ENCODE measurements around the gene B3GNT8.

The B3GNT8 gene

DNA sequence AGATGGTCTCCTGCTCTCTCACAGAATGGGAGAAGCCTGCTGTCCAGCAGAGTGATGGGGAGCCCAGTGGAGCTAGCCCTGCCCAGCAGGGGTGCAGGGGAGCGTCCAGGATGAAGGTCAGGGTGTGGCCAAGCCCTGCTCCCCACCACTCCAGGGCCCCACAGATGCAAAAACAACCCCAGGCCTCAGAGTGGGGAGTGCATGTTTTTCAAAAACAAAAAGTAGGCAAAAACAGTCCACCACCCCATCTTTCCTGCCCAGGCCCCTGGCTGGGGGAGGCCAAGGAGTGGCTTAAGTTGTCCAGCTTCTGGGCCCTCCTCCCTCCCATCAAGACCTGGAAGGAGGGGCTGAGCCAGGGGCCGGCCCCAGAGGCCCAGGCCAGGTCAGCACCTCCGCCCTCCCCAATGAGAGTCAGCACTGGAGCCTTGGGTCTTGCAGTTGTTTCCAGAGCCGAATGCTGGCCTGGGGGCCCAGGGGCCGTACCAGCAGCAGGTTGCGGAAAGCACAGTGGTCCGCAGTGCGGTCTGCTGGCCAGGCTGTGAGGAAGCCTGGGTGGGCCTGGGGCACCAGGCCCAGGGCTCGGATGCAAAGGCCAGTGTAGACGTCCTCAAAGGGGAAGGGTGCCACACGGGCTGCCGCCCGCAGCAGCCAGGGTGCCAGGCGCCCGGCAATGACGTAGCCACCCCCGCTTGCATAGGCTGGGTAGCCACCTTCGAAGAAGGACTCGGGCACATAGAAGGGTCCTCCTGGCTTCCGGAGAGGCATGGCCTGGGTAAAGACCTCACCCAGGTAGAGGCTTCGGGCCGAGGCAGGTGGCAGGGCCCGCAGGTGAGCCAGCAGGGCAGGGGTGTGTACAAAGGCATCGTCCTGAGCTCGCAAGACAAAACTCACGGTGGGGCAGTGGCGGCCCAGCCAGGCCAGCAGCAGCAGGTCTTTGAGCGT, 1.7 kb downstream of the B3GNT8 start:
- no peak for DNase-seq (ENCODE audit: low read depth, low spot score)
- POLR2A ChIA-PET = no interaction called here
- TF ChIP-seq CTCF (IDR thresholded peaks at IDR 0.05; ENCODE audit: insufficient read depth, low read length, missing control alignments) = no peak
- CTCF ChIA-PET = interaction anchor here (0.8 to 1.1 kb wide), 2 partner anchors 24 to 146 kb away, joined by 3 read pairs; no protein-coding TSS in a partner anchor
- no peak overlapping the region for H3K4me3 ChIP-seq (ENCODE audit: low read depth, low read length)

GRCh38 chr19:41424335-41425173, 2.6 kb downstream of the B3GNT8 start:
- ChIA-PET POLR2A (no interaction called here), CTCF (interaction anchor here (0.8 to 1.1 kb wide), 2 partner anchors 15 to 25 kb away, joined by 3 read pairs; partner anchors contain the start of gene DMAC2)
- no peak overlapping the region for H3K4me3 ChIP-seq (ENCODE audit: low read depth, low read length)
- no peak for DNase-seq (ENCODE audit: low read depth, low spot score)
- no peak for TF ChIP-seq CTCF (IDR thresholded peaks at IDR 0.05; ENCODE audit: insufficient read depth, low read length, missing control alignments)

GRCh38 chr19:41422955-41423354, 4.2 kb downstream of the B3GNT8 start:
- no peak for DNase-seq (ENCODE audit: low read depth, low spot score)
- POLR2A ChIA-PET = no interaction called here
- CTCF ChIA-PET = no interaction called here
- no peak for TF ChIP-seq CTCF (IDR thresholded peaks at IDR 0.05; ENCODE audit: insufficient read depth, low read length, missing control alignments)
- H3K4me3 ChIP-seq (ENCODE audit: low read depth, low read length) = no peak overlapping the region

DNA sequence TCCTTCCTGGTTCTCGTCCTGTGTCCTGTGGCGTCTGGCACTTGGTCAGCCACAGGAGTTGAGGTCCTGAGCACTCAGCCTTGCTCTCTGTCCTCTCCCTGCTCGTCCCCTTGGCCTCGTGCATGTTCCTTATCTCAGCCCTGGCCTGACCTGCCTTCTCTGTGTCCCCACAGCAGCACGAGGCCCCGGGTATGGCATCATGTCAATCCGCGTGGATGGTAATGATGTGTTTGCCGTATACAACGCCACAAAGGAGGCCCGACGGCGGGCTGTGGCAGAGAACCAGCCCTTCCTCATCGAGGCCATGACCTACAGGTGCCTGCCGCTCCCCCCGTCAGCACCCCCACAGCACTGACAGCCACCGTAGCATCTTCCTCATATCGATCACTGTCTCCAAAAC, 4.7 kb downstream of the B3GNT8 start:
- no peak overlapping the region for H3K4me3 ChIP-seq (ENCODE audit: low read depth, low read length)
- no peak for DNase-seq (ENCODE audit: low read depth, low spot score)
- ChIA-PET POLR2A (no interaction called here), CTCF (interaction anchor here (1.1 kb wide), 1 partner anchor 9 kb away, joined by 3 read pairs; no protein-coding TSS in a partner anchor)
- TF ChIP-seq CTCF (IDR thresholded peaks at IDR 0.05; ENCODE audit: insufficient read depth, low read length, missing control alignments) = no peak

DNA sequence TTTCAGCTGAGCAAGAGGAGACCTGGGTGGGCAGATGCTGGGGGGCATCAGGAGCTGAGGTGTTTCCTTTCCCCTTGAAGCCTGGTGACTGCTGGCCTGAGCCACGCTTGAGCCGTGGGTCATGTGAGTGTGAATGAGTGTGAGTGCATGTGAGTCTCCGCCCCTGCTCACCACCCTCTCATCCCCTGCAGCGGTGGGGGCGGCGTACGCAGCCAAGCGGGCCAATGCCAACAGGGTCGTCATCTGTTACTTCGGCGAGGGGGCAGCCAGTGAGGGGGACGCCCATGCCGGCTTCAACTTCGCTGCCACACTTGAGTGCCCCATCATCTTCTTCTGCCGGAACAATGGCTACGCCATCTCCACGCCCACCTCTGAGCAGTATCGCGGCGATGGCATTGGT, 5.2 kb downstream of the B3GNT8 start:
- DNase-seq (ENCODE audit: low read depth, low spot score) = no peak
- ChIA-PET POLR2A (no interaction called here), CTCF (interaction anchor here (1.1 kb wide), 1 partner anchor 9 kb away, joined by 3 read pairs; no protein-coding TSS in a partner anchor)
- no peak for TF ChIP-seq CTCF (IDR thresholded peaks at IDR 0.05; ENCODE audit: insufficient read depth, low read length, missing control alignments)
- H3K4me3 ChIP-seq (ENCODE audit: low read depth, low read length) = no peak overlapping the region

Measured in AG04449 (cell line).